ENCODE measurements around the gene SEMA6D. TPM values are rescaled to one million over a fixed set of nuclear protein-coding genes. Genes with fewer than 3 reads are reported as not detected.

The SEMA6D gene
- total and polyA plus RNA-seq, 2 experiments from 2014 or later = 77.6 to 90.6 TPM

DNA sequence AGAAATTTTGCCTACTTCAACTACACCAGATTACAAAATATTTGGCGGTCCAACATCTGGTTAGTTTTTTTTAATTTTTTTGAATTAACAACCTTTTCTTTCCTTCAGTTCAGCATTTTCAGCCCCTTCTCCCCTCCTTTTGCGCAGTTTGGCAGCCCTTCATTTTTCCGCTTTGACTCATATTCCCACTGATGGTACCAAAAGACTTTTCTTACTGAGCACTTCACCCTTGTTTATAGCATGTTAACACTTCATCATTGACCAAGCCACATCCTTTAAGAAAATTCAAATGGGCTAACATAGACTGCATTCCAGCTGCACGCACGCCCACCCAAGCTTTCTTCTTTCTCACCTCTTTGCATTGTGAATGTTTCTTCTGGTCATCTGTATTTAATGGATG, 49.7 kb downstream of the SEMA6D start:
- Histone ChIP-seq H3K4me3 (no peak overlapping the region), H3K4me1 (ENCODE audit: low read depth) (peaks cover 31% of the 10 kb centered on the region), H3K9me3 (ENCODE audit: low read depth) (no peaks in the 10 kb centered on the region), H3K27ac (peak overlapping the region; percentile 61), H3K36me3 (peaks cover 83% of the 10 kb centered on the region), H3K27me3 (no peaks in the 10 kb centered on the region)
- TF ChIP-seq CTCF (IDR thresholded peaks at IDR 0.05; ENCODE audit: low read depth, low read length) = no peak
- no peak for DNase-seq (ENCODE audit: low read depth in 1 of 2, low spot score in 1 of 2)

GRCh38 chr15:47768735-47769134, 51.4 kb downstream of the SEMA6D start:
- no peak overlapping the region for H3K4me3 ChIP-seq
- no peak for TF ChIP-seq CTCF (IDR thresholded peaks at IDR 0.05; ENCODE audit: low read depth, low read length)
- no peaks in the 10 kb centered on the region for H3K27me3 ChIP-seq
- DNase-seq (ENCODE audit: low read depth in 1 of 2, low spot score in 1 of 2) = peak in 1 of 2 donors; percentile 62
- H3K36me3 ChIP-seq = peaks cover 73% of the 10 kb centered on the region
- H3K9me3 ChIP-seq (ENCODE audit: low read depth) = no peaks in the 10 kb centered on the region
- peak overlapping the region; percentile 61 for H3K27ac ChIP-seq
- peaks cover 32% of the 10 kb centered on the region for H3K4me1 ChIP-seq (ENCODE audit: low read depth)

- no peak overlapping the region for H3K4me3 ChIP-seq
- no peak for DNase-seq (ENCODE audit: low read depth in 1 of 2, low spot score in 1 of 2)
- H3K9me3 ChIP-seq (ENCODE audit: low read depth) = no peaks in the 10 kb centered on the region
- H3K27me3 ChIP-seq = no peaks in the 10 kb centered on the region
- peaks cover 37% of the 10 kb centered on the region for H3K4me1 ChIP-seq (ENCODE audit: low read depth)
- H3K27ac ChIP-seq = peak overlapping the region; percentile 61
- TF ChIP-seq CTCF (IDR thresholded peaks at IDR 0.05; ENCODE audit: low read depth, low read length) = no peak
- H3K36me3 ChIP-seq = peaks cover 68% of the 10 kb centered on the region
These were observed 51.9 kb downstream of the SEMA6D start for GRCh38 chr15:47769166-47769565.

DNA sequence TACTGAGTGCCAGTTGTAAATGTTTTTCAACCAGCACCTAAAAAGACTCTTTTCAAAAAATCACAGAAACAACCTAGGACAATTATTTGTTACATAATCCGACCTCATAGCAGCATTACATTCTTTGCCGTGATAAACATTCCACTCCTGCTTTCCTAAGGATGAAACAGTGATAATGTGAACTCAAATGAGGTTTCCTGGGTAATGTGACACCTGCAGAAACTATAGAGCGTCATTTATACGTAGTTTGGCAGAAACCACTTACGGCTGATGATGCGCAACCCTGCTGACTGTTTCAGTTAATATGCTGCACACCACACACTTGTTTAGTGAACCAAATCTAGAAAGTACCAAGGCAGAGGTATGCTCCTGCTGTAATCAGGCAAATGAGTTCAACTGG, 55.8 kb downstream of the SEMA6D start:
- Histone ChIP-seq H3K9me3 (ENCODE audit: low read depth) (no peaks in the 10 kb centered on the region), H3K4me3 (no peak overlapping the region), H3K27ac (peak overlapping the region; percentile 31), H3K27me3 (no peaks in the 10 kb centered on the region), H3K36me3 (peaks cover 37% of the 10 kb centered on the region), H3K4me1 (ENCODE audit: low read depth) (peaks cover 32% of the 10 kb centered on the region)
- no peak for TF ChIP-seq CTCF (IDR thresholded peaks at IDR 0.05; ENCODE audit: low read depth, low read length)
- DNase-seq (ENCODE audit: low read depth in 1 of 2, low spot score in 1 of 2) = no peak

- no peak overlapping the region for H3K4me3 ChIP-seq
- TF ChIP-seq CTCF (IDR thresholded peaks at IDR 0.05; ENCODE audit: low read depth, low read length) = no peak
- no peak overlapping the region for H3K27ac ChIP-seq
- H3K4me1 ChIP-seq (ENCODE audit: low read depth) = peaks cover 14% of the 10 kb centered on the region
- no peaks in the 10 kb centered on the region for H3K36me3 ChIP-seq
- no peaks in the 10 kb centered on the region for H3K27me3 ChIP-seq
- no peaks in the 10 kb centered on the region for H3K9me3 ChIP-seq (ENCODE audit: low read depth)
- no peak for DNase-seq (ENCODE audit: low read depth in 1 of 2, low spot score in 1 of 2)
These were observed 61.0 kb downstream of the SEMA6D start for GRCh38 chr15:47778263-47778770.

DNA sequence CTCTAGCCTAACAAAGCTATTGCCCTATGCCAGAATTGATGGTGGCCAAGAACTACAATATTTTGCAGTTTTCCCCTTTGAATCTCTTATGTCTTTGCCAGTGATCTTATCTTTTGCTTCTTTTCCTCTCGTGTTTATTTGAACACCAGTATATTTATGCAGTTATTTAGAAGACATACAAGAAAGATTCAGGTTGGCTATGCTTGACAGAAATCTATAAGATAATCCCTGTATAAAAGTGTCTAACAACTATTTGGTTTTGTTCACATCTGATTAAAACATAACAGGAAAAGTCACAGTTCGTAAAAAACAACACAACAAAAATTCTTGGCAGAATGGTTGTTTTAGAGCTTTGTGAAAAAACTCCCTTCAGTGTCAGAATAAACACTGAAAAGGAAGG, 63.7 kb downstream of the SEMA6D start:
- no peak overlapping the region for H3K4me3 ChIP-seq
- DNase-seq (ENCODE audit: low read depth in 1 of 2, low spot score in 1 of 2) = no peak
- H3K9me3 ChIP-seq (ENCODE audit: low read depth) = no peaks in the 10 kb centered on the region
- no peaks in the 10 kb centered on the region for H3K36me3 ChIP-seq
- TF ChIP-seq CTCF (IDR thresholded peaks at IDR 0.05; ENCODE audit: low read depth, low read length) = no peak
- no peak overlapping the region for H3K27ac ChIP-seq
- H3K27me3 ChIP-seq = no peaks in the 10 kb centered on the region
- H3K4me1 ChIP-seq (ENCODE audit: low read depth) = peaks cover 3% of the 10 kb centered on the region

Measured in cardiac muscle cell (in vitro differentiated cells and primary cell).